Measurements from ENCODE around the gene JARID2.
"Not testable (repeated sequence)": the region's sequence is repeated elsewhere in the genome, so short reads cannot be mapped to it uniquely, and the experiment has no call there.

Gene JARID2

GRCh38 chr6:15290962-15291704, 45.3 kb downstream of the JARID2 start:
- no peak for DNase-seq

DNA sequence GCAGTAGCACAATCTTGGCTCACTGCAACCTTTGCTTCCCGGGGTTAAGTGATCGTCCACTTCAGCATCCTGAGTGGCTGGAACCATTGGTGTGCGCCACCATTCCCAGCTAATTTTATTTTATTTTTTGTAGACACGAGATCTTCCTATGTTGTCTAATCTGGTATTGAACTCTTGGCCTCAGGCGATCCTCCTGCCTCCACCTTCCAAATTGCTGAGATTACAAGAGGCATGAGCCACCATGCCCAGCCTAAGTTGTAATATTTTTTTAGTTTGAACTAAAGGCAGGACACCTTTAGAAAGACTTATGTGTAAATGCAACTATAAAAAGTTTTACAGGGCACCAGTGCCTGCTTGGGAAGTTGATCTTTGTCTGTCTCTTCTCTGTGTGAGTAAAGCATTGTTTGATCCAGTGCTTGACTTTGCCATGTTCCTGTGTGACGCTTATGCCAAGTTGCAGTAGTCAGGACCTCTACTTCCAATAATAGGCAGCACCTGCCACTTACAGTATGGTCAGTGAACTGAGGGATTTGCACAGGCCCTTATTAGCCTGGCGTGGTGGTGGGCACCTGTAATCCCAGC, 46.9 kb downstream of the JARID2 start:
- no peak for DNase-seq

DNA sequence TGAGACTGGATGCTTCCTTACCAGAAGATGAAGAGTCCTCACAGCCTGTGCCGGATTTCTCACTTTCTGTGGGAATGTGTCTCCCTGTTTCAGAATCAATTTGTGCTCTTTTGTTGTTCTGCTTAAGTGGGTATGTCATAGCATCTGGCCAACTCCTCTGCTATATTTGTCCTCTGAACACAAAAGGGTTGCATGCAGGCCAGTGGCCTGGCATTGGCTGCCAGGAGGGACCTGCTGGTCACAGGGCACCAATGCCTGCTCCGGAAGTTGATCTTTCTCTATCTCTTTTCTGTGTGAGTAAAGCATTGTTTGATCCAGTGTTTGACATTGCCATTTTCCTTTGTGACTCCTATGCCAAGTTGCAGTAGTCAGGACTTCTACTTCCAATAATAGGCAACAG, 47.8 kb downstream of the JARID2 start:
- DNase-seq, result no peak

DNA sequence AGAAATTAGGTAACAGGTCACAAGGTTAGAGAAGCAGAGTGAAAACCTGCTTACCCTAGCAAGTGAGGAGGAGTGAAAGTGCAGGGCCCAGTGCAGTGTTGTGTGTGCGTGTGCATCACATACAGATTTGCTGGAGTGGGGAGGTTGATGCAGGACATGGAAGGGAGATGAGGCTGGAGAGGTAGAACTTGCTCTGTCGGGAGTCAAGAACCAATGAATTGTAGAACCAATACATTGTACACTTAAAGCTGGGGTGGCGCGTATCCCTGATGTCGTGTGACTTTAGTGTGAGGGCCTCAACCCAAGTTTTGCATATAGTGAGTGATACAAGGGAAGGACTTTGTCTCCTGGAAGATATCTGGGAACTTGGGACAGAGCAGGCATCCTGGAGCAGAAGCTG, 48.6 kb downstream of the JARID2 start:
- no peak for DNase-seq

DNA sequence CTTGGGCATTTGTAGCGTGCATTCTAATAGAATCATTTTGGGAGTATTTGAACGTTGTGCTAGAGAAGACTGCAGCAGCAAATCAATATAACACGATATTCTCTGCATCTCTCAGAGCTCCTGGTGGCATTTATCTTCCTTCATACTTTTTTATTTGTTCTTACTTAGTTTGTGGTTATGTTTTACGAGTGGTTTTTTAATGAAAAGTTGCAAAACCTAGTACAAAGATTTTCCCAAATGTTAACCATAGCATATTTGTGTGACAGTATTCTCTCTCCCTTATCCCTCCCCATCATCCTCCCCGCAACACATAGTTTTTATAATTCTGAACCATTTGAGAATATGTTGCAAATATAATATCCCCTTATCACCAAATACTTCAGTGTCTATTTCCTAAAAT, 50.4 kb downstream of the JARID2 start:
- no peak for DNase-seq

DNA sequence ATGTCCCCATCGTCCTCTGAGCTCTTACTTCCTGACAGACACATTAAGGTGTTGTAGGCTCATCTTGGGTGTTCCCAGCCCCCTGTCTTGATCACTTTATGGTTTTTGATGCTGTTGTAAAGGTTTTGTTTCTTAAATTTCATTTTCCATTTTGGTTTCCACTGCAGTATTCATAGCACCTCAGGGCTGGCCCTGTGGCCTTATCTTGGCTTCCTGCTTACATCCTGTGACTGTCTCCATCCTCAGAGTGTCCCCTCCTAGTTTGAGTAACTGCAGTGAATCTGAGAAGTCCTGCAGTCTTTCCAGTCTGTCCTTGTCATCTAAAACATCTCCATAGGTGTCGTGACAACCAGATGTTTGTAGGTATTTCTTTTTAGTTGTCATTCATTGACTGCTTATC, 50.9 kb downstream of the JARID2 start:
- no peak for DNase-seq

GRCh38 chr6:15297167-15297566, 51.3 kb downstream of the JARID2 start:
- DNase-seq, result not testable (repeated sequence)

GRCh38 chr6:15297895-15298590, 52.2 kb downstream of the JARID2 start:
- no peak for DNase-seq

- no peak for DNase-seq
Measured at GRCh38 chr6:15299430-15300131, 53.7 kb downstream of the JARID2 start.

- DNase-seq, result no peak
Measured at GRCh38 chr6:15301179-15302006, 55.5 kb downstream of the JARID2 start.

- no peak for DNase-seq
Measured at GRCh38 chr6:15303162-15303919, 57.5 kb downstream of the JARID2 start.

DNA sequence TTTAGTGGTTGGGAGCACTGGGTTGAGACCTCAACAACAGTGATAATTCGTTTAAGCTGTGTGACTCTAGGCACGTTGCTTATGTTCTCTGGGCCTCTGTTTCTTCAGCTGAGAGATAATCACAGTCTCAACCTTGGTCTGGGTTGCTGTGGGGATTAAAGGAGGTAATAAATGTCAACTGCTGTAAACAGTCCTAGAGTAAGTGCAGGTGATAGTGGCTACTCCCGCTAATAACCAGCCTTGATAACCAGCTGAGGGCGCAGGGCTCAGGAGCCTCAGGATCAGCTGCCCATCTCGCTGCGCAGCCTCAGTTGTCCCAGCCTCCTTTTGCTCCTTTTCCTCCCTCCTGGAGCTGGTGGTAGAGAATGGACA, 58.0 kb downstream of the JARID2 start:
- no peak for DNase-seq

DNA sequence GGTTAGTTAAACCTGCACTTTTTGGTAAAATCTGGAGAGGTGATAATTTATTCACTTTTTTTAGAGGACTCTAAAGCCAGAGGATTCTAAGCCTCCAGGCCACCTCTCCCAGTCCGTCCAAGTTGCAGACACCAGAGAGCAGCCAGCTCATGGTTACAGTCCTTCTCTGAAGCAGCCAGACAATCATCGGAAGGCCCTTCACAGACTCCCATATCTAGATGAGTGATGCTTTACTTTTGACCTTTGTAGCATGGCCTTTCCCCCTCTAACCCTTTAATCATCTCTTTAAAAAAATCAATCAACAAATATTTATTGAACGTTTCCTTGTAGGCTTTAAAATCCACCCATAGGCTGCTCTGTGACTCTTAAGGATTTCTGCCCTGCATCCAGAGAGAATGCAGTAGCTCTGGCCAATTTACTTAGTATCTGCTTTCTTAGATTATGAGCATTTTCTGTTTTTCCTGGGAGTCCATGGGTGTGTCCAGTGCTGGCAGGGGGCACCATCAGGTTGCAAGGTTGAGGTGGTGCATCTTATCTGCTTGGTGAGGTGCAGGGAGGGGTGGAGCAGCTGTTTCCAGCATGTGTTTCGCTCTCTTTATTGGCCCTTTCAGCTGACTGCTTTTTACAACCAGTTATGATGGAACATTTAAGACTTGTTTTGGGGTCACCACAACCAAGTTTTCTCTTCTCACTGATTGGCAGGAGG, 58.6 kb downstream of the JARID2 start:
- no peak for DNase-seq

GRCh38 chr6:15305496-15305895, 59.6 kb downstream of the JARID2 start:
- DNase-seq, result no peak

DNA sequence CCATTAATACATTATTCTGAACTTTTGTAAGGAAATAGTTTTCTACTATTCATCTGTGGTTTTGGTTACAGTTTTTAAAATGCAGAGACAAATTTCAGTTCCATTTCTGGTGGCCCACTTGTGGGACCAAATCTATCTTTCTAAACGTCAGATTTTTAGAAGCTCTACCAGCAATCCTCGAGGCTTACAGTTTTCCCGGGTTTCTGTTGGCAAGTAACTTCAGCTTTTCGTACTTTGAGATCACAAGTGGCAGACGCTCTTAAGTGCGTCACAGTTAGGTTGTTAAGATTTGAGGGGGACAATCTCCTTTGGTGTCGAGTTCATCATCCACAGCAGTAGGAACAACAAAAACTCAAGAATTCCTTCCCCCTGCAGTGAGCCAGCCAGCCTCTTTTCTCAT, 60.0 kb downstream of the JARID2 start:
- DNase-seq, result no peak

- DNase-seq, result no peak
Measured at GRCh38 chr6:15308435-15309213, 62.8 kb downstream of the JARID2 start.

DNA sequence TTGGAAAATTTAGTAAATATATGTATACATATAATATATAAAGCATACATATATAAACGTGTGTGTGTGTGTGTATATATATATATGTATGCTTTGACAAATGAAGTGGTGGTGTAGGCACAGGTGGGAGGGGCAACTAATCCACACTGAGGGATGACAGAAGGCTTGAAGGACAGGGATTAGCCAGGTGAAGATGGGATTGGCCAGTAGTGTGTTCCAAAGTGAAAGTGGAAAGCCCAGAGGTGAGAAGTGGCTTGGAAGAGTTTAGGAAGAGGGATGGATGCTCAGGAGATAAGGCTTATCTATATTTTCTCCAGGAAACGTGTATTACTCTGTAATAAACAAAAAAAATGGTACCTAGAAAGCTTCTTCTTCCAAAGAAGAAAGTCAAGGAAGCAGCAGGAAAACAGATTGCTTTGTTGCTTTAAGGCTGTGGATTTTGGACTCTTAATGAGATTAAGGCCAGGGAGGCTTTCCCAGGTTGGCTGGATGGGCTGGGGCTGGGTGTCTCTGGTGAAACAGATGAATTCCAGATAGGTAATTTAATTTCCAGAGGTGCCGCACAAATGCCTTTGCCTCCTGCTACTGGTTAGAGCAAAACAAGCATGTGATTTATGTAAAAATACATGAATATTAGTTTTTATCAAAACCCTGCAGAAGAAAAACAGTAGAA, 63.9 kb downstream of the JARID2 start:
- no peak for DNase-seq

- no peak for DNase-seq
Measured at GRCh38 chr6:15310680-15311079, 64.8 kb downstream of the JARID2 start.

DNA sequence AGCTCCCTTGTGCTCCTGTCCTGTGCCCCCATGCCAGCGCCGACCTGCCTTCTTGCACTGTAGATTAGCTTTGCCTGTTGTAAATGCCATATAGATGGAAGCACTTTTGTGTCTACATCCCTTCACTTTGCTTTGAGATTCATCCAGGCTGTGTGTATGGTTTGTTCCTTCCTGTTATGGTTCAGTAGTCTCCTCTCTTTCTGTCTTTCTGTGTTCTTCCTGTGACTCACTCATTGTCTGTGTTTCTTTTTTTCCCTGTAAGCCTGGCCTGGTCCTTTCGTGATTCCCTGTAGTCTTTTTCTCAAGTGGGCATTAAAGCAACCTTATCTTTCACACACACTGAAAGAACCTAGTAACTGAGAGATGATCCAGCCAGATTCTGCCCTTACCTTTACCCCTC, 66.6 kb downstream of the JARID2 start:
- DNase-seq, result no peak

DNA sequence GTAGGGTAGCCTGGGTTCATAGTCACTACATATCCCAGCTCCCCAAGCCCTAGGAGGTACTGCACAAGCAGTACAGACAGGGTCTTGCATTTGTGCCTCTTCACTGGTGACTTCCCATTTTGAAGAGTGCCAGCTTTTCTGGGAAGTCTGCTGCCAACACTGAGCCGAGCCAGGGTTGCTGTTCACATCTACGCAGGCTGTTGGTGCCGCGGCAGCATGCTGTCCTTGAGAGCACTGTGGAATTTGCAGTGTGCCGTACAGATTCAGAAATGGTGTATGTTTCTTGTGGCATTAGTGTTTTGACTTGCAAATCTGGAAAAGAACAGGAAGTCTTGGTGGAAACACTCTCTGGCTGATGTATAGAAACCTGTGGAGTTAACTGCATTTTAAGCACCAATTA, 67.5 kb downstream of the JARID2 start:
- DNase-seq, result no peak
